Measurements from ENCODE around the gene TBC1D12.

Gene TBC1D12

DNA sequence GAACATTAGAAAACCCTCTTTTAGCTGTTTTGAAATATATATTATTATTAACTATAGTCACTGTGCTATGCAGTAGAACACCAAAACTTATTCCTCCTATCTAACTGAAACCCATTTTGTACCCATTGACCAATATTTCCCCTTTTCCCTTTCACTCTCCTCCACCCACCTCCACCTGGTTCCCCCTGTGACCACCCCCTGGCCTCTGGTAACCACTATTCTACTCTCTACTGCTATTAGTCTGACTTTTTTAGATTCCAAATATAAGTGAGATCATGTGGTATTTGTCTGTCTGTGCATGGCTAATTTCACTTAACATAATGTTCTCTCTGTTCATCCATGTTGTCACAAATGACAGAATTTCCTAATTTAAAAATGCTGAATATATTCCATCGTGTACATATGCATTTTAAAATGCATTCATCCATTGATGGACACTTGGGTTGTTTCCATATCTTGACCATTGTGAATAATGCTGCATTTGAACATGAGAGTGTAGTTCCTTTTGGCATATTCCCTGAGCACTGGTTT, 18.7 kb downstream of the TBC1D12 start:
- DNase-seq: no peak
- H3K4me1 Mint-ChIP-seq (ENCODE audit: low read depth): no peaks in the 10 kb centered on the region
- no peak overlapping the region for H3K4me3 Mint-ChIP-seq
- H3K9me3 Mint-ChIP-seq: peaks cover 3% of the 10 kb centered on the region
- H3K27ac Mint-ChIP-seq: no peak overlapping the region
- peaks cover 26% of the 10 kb centered on the region for H3K27me3 Mint-ChIP-seq
- H3K36me3 Mint-ChIP-seq (ENCODE audit: low read depth): no peaks in the 10 kb centered on the region

GRCh38 chr10:94423627-94424026, 21.3 kb downstream of the TBC1D12 start:
- Mint-ChIP-seq H3K36me3 (ENCODE audit: low read depth) (no peaks in the 10 kb centered on the region), H3K9me3 (peaks cover 4% of the 10 kb centered on the region), H3K4me1 (ENCODE audit: low read depth) (no peaks in the 10 kb centered on the region), H3K4me3 (no peak overlapping the region), H3K27me3 (peaks cover 34% of the 10 kb centered on the region), H3K27ac (no peak overlapping the region)
- DNase-seq: no peak

DNA sequence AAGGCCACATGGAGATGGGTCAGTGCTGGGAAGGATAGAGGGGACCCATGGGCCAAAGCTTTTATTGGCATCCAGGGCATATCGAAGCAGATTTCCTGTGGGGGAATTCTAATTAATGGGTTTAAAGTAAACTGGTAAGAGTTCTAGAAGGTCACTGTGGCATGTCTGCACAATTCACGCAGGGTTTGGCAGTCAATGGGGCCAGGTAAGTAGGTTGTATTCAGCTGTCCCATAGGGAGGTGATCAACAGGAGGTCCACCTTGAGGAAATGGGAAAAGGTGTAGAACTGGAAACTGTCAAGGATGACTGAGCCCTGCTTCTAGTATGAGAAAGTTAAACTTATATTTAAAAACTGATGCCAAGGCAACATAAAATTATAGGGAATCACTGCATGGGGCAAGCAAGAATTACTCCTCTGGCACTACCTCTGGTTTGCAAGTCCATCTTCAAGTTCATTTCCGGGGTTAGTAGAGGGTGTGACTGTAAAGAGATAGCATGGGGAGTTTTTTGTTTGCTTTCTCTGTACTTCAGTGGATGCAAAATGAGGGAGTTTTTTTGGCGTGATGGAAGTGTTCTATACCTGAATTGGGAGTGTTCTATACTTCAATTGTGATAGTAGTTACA, 22.5 kb downstream of the TBC1D12 start:
- DNase-seq: no peak
- H3K4me3 Mint-ChIP-seq: no peak overlapping the region
- H3K27ac Mint-ChIP-seq: no peak overlapping the region
- peaks cover 4% of the 10 kb centered on the region for H3K9me3 Mint-ChIP-seq
- H3K27me3 Mint-ChIP-seq: peaks cover 41% of the 10 kb centered on the region
- no peaks in the 10 kb centered on the region for H3K4me1 Mint-ChIP-seq (ENCODE audit: low read depth)
- no peaks in the 10 kb centered on the region for H3K36me3 Mint-ChIP-seq (ENCODE audit: low read depth)

GRCh38 chr10:94425942-94426341, 23.6 kb downstream of the TBC1D12 start:
- Mint-ChIP-seq H3K27me3 (peaks cover 49% of the 10 kb centered on the region), H3K9me3 (peaks cover 4% of the 10 kb centered on the region), H3K27ac (no peak overlapping the region), H3K36me3 (ENCODE audit: low read depth) (no peaks in the 10 kb centered on the region), H3K4me3 (no peak overlapping the region), H3K4me1 (ENCODE audit: low read depth) (no peaks in the 10 kb centered on the region)
- no peak for DNase-seq

DNA sequence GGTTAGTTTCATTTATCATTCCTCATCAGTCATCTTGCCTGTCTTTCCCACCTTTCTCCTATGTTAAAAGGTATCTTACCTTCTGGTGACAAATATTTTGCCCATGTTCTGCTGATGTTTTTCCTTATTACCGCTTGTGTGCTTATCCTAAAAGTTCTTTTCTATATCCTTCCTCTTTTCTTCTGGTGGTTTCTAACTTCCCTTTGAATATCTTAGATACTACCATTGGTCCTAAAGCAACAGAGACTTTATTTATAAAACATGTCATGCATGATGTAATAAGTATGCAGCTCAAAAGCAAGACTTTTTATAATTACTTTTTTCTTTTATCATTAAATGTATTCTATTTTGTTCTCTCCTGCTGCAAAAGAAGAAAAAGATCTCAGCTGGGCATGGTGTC, 24.8 kb downstream of the TBC1D12 start:
- Mint-ChIP-seq H3K4me3 (no peak overlapping the region), H3K9me3 (peaks cover 4% of the 10 kb centered on the region), H3K27me3 (peaks cover 46% of the 10 kb centered on the region)

GRCh38 chr10:94428766-94429707, 26.7 kb downstream of the TBC1D12 start:
- Mint-ChIP-seq H3K27me3 (peaks cover 37% of the 10 kb centered on the region), H3K9me3 (peaks cover 4% of the 10 kb centered on the region), H3K4me1 (ENCODE audit: low read depth) (no peaks in the 10 kb centered on the region), H3K4me3 (no peak overlapping the region), H3K27ac (no peak overlapping the region), H3K36me3 (ENCODE audit: low read depth) (no peaks in the 10 kb centered on the region)
- DNase-seq: no peak

More for the DNA sequence above, 24.8 kb downstream of the TBC1D12 start:
- DNase-seq: no peak
- H3K36me3 Mint-ChIP-seq (ENCODE audit: low read depth): no peaks in the 10 kb centered on the region
- H3K4me1 Mint-ChIP-seq (ENCODE audit: low read depth): no peaks in the 10 kb centered on the region
- no peak overlapping the region for H3K27ac Mint-ChIP-seq

DNA sequence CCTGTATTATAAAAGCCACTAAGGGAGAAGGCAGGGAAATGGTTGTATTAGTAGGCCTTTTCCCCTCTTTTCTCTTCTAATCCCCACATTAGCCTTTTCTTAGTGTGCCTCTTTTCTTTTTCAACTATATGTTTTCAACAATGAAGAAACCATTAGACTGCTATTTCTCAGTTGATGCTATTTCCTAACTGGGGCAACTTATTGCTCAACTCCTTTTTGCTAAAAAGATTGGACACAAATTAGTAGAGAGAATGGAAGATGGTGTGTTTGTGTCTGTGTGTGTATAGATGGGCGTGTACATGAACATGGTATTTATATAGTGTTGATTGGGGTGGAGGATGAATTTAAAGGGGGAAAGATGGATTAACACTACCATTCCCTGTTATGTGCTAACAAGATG, 28.4 kb downstream of the TBC1D12 start:
- H3K4me1 Mint-ChIP-seq (ENCODE audit: low read depth): no peaks in the 10 kb centered on the region
- H3K27me3 Mint-ChIP-seq: peaks cover 25% of the 10 kb centered on the region
- no peak overlapping the region for H3K27ac Mint-ChIP-seq
- no peaks in the 10 kb centered on the region for H3K36me3 Mint-ChIP-seq (ENCODE audit: low read depth)
- no peak for DNase-seq
- no peak overlapping the region for H3K4me3 Mint-ChIP-seq
- H3K9me3 Mint-ChIP-seq: peaks cover 4% of the 10 kb centered on the region

DNA sequence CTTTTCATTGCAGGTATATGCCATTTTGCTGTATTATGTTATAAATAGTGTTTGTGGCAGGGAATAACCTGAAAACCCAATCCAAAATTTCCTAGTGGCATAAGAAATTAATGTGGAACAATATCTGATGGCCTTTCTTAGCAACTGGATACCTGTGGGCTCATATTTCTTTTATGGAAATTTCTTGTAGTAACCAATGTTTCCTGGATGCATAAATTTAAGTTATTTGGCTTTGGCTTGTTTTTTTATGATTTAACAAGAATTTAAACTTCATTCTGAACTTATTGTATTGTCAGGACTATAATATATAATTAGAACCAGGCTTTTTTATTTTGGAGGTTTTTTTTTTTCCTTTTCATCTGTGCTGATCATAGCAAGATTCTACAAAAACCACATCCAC, 30.1 kb downstream of the TBC1D12 start:
- H3K4me3 Mint-ChIP-seq: no peak overlapping the region

GRCh38 chr10:94439275-94439861, 37.0 kb downstream of the TBC1D12 start:
- Mint-ChIP-seq H3K27ac (no peak overlapping the region), H3K4me3 (no peak overlapping the region), H3K27me3 (peaks cover 29% of the 10 kb centered on the region), H3K4me1 (ENCODE audit: low read depth) (no peaks in the 10 kb centered on the region), H3K36me3 (ENCODE audit: low read depth) (no peaks in the 10 kb centered on the region), H3K9me3 (peaks cover 9% of the 10 kb centered on the region)
- no peak for DNase-seq

More for the DNA sequence above, 30.1 kb downstream of the TBC1D12 start:
- H3K36me3 Mint-ChIP-seq (ENCODE audit: low read depth): no peaks in the 10 kb centered on the region
- peaks cover 23% of the 10 kb centered on the region for H3K27me3 Mint-ChIP-seq
- no peaks in the 10 kb centered on the region for H3K4me1 Mint-ChIP-seq (ENCODE audit: low read depth)
- peaks cover 5% of the 10 kb centered on the region for H3K9me3 Mint-ChIP-seq
- no peak overlapping the region for H3K27ac Mint-ChIP-seq
- DNase-seq: no peak

DNA sequence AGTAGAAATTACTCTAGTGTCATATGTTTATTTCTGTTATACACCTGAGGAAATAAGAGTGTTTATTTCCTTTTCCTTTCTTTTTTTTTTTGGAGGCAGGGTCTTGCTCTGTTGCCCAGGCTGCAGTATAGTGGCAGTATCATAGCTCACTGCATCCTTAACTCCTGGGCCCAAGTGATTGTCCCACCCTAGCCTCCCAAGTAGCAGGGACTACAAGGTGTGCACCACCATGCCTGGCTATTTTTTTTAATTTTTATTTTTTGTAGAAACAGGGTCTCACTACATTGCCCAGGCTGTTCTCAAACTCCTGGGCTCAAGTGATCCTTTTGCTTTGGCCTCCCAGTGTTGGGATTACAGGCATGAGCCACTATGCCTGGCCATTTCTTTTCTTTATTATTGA, 37.8 kb downstream of the TBC1D12 start:
- Mint-ChIP-seq H3K4me1 (ENCODE audit: low read depth) (no peaks in the 10 kb centered on the region), H3K9me3 (peaks cover 9% of the 10 kb centered on the region), H3K27me3 (peaks cover 29% of the 10 kb centered on the region), H3K4me3 (no peak overlapping the region), H3K36me3 (ENCODE audit: low read depth) (no peaks in the 10 kb centered on the region), H3K27ac (no peak overlapping the region)
- DNase-seq: no peak

- DNase-seq: no peak
These were observed 40.7 kb downstream of the TBC1D12 start for GRCh38 chr10:94443047-94443446.

GRCh38 chr10:94443549-94443948, 41.2 kb downstream of the TBC1D12 start:
- no peaks in the 10 kb centered on the region for H3K9me3 Mint-ChIP-seq
- H3K27ac Mint-ChIP-seq: no peak overlapping the region
- H3K4me3 Mint-ChIP-seq: no peak overlapping the region
- H3K4me1 Mint-ChIP-seq (ENCODE audit: low read depth): no peaks in the 10 kb centered on the region
- peaks cover 37% of the 10 kb centered on the region for H3K27me3 Mint-ChIP-seq
- no peaks in the 10 kb centered on the region for H3K36me3 Mint-ChIP-seq (ENCODE audit: low read depth)
- no peak for DNase-seq

More at GRCh38 chr10:94443047-94443446, 40.7 kb downstream of the TBC1D12 start:
- Mint-ChIP-seq H3K4me3 (no peak overlapping the region), H3K27ac (no peak overlapping the region), H3K36me3 (ENCODE audit: low read depth) (no peaks in the 10 kb centered on the region), H3K27me3 (peaks cover 37% of the 10 kb centered on the region), H3K4me1 (ENCODE audit: low read depth) (no peaks in the 10 kb centered on the region), H3K9me3 (peaks cover 1% of the 10 kb centered on the region)

DNA sequence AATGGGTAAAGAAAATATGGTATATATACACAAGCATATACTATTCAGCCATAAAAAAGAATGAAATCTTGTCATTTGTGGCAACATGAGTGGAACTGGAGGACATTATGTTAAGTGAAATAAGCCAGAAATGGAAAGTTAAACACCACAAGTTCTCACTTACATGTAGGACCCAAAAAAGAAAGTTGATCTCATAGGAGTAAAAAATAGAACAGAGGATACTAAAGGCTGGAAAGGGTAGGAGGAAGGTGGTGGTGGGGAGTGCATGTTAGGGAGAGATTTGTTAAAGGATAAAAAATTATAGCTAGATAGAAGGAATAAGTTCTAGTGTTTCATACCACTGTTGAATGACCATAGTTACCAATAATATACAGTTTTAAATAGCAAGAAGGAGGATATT, 48.4 kb downstream of the TBC1D12 start:
- Mint-ChIP-seq H3K4me1 (ENCODE audit: low read depth) (no peaks in the 10 kb centered on the region), H3K36me3 (ENCODE audit: low read depth) (no peaks in the 10 kb centered on the region), H3K27ac (no peak overlapping the region)

DNA sequence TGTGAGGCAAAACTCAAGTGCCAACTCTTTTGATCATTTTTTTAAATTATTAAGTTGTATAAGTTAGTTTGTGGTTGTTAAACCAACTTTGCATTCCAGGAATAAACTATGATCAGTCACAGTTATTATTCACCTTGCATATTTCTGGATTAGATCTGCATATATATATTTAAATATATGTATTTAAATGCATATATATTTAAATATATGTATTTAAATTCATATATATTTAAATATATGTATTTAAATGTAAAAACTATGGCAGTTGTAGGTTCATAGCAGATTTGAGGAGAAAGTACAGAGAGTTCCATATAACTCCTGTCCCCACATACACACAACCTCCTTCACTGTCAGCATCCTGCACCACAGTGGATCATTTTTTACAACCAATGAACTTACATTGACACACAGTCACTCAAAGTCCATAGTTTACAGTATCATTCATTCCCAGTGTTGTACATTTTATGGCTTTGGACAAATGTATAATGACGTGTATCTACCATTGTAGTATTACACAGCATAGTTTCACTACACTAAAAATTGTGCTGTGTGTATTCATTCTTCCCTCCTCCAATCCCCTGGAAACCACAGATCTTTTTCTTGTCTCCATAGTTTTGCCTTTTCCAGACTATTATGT, 49.7 kb downstream of the TBC1D12 start:
- Mint-ChIP-seq H3K4me3 (no peak overlapping the region), H3K27ac (no peak overlapping the region), H3K4me1 (ENCODE audit: low read depth) (no peaks in the 10 kb centered on the region), H3K27me3 (peaks cover 7% of the 10 kb centered on the region), H3K36me3 (ENCODE audit: low read depth) (no peaks in the 10 kb centered on the region), H3K9me3 (peaks cover 7% of the 10 kb centered on the region)
- DNase-seq: no peak

More for the DNA sequence above, 48.4 kb downstream of the TBC1D12 start:
- no peak for DNase-seq
- peaks cover 7% of the 10 kb centered on the region for H3K9me3 Mint-ChIP-seq
- H3K4me3 Mint-ChIP-seq: no peak overlapping the region
- peaks cover 12% of the 10 kb centered on the region for H3K27me3 Mint-ChIP-seq
